NCI-H748 treated with DMSO at 0.1 percent for 48 hours (cell line): ENCODE results near the gene CALD1.

Source experiments
- DNase-seq: peaks from one replicate; lab custom pipeline; 2025; lab: John Stamatoyannopoulos, UW

CALD1 gene

GRCh38 chr7:134787064-134787463 lies 7.6 kb downstream of the CALD1 start:
- DNase-seq = no peak

DNA sequence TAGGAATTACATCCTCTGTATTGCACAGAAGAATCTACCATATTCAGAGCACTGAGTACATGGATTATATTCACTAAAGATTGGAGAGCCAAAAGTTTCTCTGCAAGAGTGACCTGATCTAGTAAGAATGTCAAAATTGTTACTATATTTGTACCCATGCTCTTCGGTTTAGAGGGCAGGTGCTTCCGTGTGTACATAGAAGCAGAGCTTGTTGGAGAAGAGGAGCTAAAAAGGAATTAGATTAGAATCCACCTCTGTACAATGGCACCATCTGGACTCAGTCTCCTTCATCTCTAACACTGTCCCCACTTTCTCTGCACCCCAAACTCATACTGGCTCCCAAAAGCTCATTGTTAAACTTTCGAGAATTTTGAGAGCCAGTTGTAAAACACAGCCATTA lies 8.3 kb downstream of the CALD1 start:
- DNase-seq = no peak

GRCh38 chr7:134788191-134788590 lies 8.8 kb downstream of the CALD1 start:
- no peak for DNase-seq

DNA sequence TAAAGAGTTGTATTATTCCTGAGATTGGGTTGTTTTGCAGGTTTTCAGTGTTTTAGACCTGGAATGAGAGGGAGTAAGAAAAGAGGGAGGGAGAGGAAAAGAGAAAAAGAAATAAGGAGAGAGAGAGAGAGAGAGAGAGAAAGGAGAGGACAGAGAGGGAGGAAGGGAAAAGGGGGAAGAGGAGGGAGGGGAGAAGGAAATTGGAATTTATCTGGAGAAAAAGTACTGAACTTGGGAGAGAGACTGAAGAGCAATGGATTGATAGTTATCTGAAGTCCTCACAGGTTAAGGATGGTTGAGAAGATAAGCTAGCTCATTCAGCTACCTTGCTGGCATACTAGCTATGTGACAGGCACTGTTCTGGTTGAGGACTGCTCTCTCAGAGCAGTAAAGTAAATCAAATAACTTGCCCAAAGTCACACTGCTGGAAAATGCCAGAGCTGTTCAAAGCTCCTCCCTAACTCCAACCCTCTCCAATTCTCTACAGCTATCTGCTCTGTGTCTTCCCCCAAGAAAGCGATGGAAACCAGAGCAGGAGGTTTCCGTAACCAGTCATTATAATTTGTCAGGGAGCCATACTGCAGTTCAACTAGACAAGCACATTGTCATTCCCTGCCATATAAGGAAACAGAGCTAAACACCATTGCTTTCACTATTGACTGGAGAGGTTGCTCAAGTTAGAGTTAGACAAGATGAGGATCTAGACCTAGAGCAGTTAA lies 10.7 kb downstream of the CALD1 start:
- DNase-seq = no peak

GRCh38 chr7:134792968-134793367 lies 13.5 kb downstream of the CALD1 start:
- DNase-seq = no peak

DNA sequence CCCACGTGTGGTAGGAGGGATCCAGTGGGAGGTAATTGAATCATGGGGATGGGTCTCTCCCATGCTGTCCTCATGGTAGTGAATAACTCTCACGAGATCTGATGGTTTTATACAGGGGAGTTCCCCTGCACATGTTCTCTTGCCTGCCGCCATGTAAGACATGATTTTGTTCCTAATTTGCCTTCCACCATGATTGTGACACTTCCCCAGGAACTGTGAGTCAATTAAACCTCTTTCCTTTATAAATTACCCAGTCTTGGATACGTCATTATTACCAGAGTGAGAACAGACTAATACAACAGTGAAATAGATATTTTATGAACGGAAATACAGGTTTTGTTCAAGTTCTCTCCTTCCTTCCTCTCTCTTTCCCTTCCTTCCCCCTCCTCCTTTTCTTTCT lies 15.8 kb downstream of the CALD1 start:
- DNase-seq = no peak

DNA sequence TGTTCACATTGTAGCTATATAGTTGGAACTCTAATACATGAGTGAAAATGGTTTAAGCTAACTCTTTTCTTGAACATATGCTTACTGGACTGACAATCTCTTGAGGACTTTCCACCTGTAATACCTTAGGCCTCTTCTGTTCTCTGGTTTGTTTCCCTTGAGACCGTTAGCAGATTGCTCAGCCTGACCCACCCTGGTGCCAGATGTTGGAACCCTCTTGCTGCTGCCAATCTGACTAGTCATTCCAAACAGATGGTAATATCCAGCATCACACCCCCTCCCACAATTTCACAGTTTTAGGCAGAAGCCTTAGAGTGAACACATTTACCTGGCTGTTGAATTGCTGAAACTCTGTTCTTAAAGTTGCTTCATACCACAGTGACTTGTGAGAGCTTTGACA lies 18.7 kb downstream of the CALD1 start:
- DNase-seq = no peak

DNA sequence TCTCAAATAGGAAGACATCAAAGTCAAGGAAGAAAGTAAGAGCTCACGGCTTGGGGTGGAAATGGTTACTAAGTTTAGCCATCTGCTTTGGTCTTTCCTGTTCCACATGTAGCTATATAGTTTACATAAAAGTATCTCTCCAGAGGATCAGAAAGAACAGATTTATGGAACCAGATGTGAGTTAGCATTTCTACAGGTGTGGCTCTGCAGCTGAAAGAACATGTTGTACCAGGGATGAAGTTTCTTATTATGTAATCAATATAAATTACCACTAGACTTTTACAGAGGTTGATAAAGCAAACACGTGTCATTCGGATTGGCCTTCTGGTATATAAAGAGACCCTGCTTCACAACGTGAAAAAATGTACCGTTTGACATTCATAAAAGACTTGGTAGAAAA lies 19.9 kb downstream of the CALD1 start:
- no peak for DNase-seq

- DNase-seq = no peak
Observed at GRCh38 chr7:134802762-134803161, 23.3 kb downstream of the CALD1 start.

- DNase-seq = no peak
Observed at GRCh38 chr7:134804351-134804750, 24.9 kb downstream of the CALD1 start.

GRCh38 chr7:134804854-134805253 lies 25.4 kb downstream of the CALD1 start:
- DNase-seq = no peak

- no peak for DNase-seq
Observed at GRCh38 chr7:134806197-134806596, 26.8 kb downstream of the CALD1 start.

DNA sequence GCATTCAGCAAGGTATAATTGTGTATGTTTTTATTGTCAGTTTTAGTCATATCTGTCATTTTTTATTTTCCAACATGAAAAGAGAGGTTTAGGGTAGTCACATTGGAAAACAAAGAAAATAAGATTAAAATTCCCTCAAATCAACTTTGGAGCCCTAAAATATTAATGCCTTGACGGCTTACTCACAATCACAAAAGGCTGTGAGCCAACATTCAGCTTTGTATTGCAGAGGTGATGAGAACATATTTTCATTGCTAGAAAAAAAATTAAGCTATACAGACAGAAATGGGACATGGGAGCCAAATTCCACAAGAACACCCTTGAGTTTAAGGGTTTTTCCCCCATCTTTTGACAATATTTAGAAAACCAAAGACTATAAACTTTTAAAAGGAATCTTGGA lies 30.2 kb downstream of the CALD1 start:
- DNase-seq = no peak

DNA sequence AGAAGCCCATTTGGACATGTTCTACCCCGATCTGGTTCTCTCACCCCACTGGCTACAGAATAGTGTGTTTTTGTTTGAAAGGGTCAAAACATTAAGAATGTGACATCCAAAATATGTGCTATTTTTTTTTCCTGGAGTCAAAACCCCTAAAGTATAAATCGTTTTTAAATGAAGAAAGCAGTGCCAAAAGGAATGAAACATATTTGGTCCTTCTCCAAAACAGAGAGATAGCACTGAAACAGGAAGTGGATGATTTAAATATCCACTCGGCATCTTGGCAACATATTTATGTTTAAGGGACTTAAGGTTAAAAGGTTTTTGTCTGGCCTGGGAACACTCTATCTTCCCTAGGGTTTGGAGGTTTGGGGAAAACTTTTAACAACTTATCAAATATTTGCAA lies 32.3 kb downstream of the CALD1 start:
- DNase-seq = no peak

- no peak for DNase-seq
Observed at GRCh38 chr7:134813663-134814396, 34.4 kb downstream of the CALD1 start.

DNA sequence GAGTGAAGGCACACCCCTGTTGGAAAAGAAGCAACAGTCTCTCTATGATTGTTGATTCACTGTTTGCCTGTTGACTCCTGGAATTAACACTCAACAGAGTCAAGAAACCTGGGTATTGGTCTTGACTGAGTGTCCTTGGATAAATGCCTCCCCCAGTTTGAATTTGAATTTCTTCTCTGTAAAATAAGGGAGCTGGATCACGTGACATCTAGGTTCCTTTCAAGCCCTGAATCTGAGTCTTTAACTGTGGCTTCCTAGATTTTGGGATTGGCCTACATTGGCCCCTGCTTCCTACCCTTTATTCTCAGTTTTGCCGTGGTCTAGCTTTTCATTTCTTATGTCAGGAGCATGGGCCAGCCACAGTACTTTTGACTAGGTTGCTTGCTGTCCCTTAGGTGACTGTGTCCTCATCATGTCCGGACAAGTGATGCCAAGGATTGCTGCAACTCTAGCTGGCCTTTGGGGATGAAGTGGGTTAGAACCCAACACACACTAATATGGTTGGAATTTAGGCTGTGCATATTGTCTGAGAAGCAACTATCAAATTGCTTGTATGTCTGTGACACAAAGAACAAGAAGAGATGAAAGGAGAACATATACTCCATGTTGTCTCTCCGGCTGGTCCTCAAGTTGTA lies 35.4 kb downstream of the CALD1 start:
- DNase-seq = no peak

DNA sequence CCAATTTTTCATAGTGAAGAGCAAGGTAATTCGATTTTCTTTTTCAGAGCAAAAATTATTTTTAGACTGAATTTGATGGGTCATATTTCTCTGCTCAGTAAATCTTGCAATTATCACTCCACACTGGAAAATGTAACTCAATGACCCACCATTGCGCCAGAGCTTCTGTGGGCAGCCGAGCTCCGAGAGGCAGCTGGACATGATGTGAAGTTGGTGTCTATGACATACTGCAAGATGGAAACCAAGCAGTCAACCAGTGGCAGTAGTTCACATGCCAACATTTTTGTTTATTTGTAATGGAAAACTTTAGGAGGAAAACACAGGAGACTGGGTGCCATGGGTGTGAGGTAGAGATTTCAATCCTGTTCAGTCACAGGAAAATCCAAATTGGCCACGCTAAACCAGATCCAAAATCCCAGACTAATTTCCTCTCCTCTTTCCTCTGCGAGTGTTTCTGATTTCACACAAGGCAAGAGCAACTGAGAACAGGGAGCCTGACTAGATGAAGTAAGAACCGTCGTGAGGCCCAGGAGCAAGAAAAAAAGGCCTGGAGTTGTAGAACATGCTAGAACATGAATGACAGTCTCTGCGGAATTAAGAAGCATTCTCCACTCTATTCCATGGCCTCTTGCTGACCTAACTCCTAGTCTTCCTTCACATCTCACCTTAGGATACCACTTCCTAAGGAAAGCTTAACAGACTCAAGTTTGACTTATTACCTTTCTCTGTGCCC lies 39.3 kb downstream of the CALD1 start:
- DNase-seq = no peak

DNA sequence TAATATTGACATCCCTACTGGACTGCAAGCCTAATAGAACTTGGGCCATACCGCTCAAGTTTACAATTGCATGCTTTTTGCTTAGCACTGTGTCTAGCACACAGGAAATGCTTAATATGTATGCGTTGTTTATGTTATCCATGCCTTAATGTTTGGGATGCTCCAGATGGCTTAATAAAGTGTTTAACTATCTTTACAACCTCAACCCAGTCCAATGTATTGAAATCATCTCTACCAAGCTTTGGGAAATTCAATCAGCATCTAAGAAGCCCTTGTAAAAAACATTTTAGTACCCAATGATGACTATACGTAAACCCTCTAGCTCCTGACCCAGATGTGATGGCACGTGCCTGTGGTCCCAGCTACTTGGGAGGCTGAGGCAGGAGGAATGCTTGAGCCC lies 40.0 kb downstream of the CALD1 start:
- no peak for DNase-seq

- no peak for DNase-seq
Observed at GRCh38 chr7:134820295-134820694, 40.9 kb downstream of the CALD1 start.

GRCh38 chr7:134820778-134821177 lies 41.3 kb downstream of the CALD1 start:
- DNase-seq = no peak

- DNase-seq = no peak
Observed at GRCh38 chr7:134823400-134823799, 44.0 kb downstream of the CALD1 start.

DNA sequence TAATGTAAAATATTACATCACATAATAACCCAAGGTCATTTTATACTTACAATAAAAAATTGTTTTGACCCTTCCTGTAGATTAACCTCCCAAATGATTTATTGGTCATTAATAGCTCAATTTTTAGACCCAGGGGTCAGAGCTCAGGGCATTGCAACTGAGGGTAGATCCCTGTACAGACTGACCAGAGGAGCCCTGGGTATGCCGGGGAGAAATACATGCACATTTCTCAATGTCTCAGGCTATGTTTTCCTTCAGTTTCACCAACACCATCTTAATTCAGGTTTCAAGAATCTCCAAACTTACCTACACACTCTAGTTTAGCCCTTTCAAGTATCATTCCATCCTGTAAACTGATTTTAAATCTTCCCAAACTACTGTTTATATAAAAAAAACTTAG lies 46.2 kb downstream of the CALD1 start:
- DNase-seq = no peak

DNA sequence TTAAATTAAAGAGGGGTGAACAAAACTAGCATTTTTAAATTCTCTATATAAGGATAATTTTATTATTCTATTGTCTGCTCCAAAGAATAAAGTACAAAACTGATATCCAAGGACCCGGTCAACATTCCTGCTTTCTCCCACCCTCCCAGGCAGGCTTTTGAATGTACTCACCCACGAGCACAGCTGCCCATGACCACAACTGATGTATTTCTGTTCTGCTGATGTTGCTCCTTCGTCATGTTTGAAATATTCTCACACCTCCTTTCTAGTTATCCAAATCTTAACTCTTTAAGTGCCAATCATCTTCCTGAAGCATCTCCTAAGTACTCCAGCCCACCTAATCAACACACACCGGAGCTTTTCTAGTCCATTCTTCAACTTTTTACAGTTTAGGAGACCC lies 46.7 kb downstream of the CALD1 start:
- DNase-seq = no peak
